IMR-90 (cell line): ENCODE measurements around the gene VPS35L. TPM values are rescaled to one million over a fixed set of nuclear protein-coding genes. Genes with fewer than 3 reads are reported as not detected.

Experiments
- ATAC-seq: fragments of 200-7000 bp; cut with Tn5 transposase; 2 replicates; pipeline ENCODE4 v1.9.1; 2020; ENCODE audit warnings: low read depth, mild to moderate bottlenecking, moderate library complexity
- BruUV-seq: library from RNA; stranded (reverse); fragments of 400-500 nt; replicated peaks from 2 replicates; lab custom pipeline; 2021; lab: Mats Ljungman, UMichigan
- CTCF ChIA-PET: fragments of 300-600 bp; formaldehyde crosslinking; extraction: SDS; loops from one replicate; lab custom pipeline; 2021; ENCODE audit warnings: antibody characterized with exemption; lab: Yijun Ruan, JAX
- POLR2A ChIA-PET: fragments of 300-600 bp; sonication (Branson Sonifier 250); formaldehyde crosslinking; loops from one replicate; lab custom pipeline; 2022; ENCODE audit warnings: antibody characterized with exemption; ENCODE audit not compliant: unreplicated experiment; lab: Charles Lee
- DNase-seq: peaks from one replicate; pipeline ENCODE4 v3.0.0; 2013
- H2AFZ ChIP-seq: replicated peaks from 2 replicates; pipeline ENCODE3; 2013; ENCODE audit warnings: low read length, mild to moderate bottlenecking; ENCODE audit not compliant: poor library complexity
- H2AK5ac ChIP-seq: 2 replicates; pipeline ENCODE4 v1.6.1; 2013; ENCODE audit warnings: low read depth, low read length, inconsistent platforms
- H2AK9ac ChIP-seq: replicated peaks from 2 replicates; pipeline ENCODE3; 2013; ENCODE audit warnings: mild to moderate bottlenecking, low read depth, low read length, moderate library complexity; ENCODE audit not compliant: poor library complexity
- H2BK120ac ChIP-seq: 2 replicates; pipeline ENCODE4 v1.6.1; 2013; ENCODE audit warnings: low read depth, low read length, inconsistent platforms
- H2BK15ac ChIP-seq: 3 replicates; pipeline ENCODE4 v1.6.1; 2013; ENCODE audit warnings: low read depth, low read length, inconsistent platforms
- H2BK20ac ChIP-seq: 2 replicates; pipeline ENCODE4 v1.6.1; 2013; ENCODE audit warnings: low read depth, mild to moderate bottlenecking, inconsistent platforms, low read length, moderate library complexity
- H2BK5ac ChIP-seq: 2 replicates; pipeline ENCODE4 v1.6.1; 2013; ENCODE audit warnings: mild to moderate bottlenecking, low read depth, low read length, inconsistent platforms; ENCODE audit not compliant: poor library complexity, severe bottlenecking
- H3K14ac ChIP-seq: replicated peaks from 2 replicates; pipeline ENCODE4 v1.6.1; 2013; ENCODE audit warnings: low read depth, low read length, inconsistent platforms
- H3K18ac ChIP-seq: 2 replicates; pipeline ENCODE4 v1.6.1; 2013; ENCODE audit warnings: low read depth, low read length, control low read depth
- H3K23ac ChIP-seq: 2 replicates; pipeline ENCODE4 v1.6.1; 2013; ENCODE audit warnings: low read depth, low read length, inconsistent platforms
- H3K27ac ChIP-seq: 2 replicates; pipeline ENCODE4 v1.5.1; 2013; ENCODE audit warnings: mild to moderate bottlenecking, control low read depth, low read length; ENCODE audit not compliant: insufficient read depth
- H3K27me3 ChIP-seq: 2 replicates; pipeline ENCODE4 v1.6.1; 2013; ENCODE audit warnings: low read length; ENCODE audit not compliant: control insufficient read depth, insufficient read depth
- H3K36me3 ChIP-seq: 2 replicates; pipeline ENCODE4 v1.6.1; 2013; ENCODE audit warnings: low read length, mixed read lengths; ENCODE audit not compliant: control insufficient read depth, insufficient read depth
- H3K4ac ChIP-seq: 2 replicates; pipeline ENCODE4 v1.6.1; 2013; ENCODE audit warnings: low read depth, low read length, inconsistent platforms
- H3K4me1 ChIP-seq: 2 replicates; pipeline ENCODE4 v1.6.1; 2013; ENCODE audit warnings: low read length, mixed read lengths; ENCODE audit not compliant: control insufficient read depth, insufficient read depth
- H3K4me2 ChIP-seq: 2 replicates; pipeline ENCODE4 v1.6.1; 2013; ENCODE audit warnings: low read depth, mild to moderate bottlenecking, control low read depth, low read length, moderate library complexity
- H3K4me3 ChIP-seq: 2 replicates; pipeline ENCODE4 v1.5.1; 2013; ENCODE audit warnings: low read depth, mild to moderate bottlenecking, control low read depth, low read length, moderate library complexity; ENCODE audit not compliant: insufficient read depth
- H3K56ac ChIP-seq: 2 replicates; pipeline ENCODE4 v1.6.1; 2013; ENCODE audit warnings: low read length, inconsistent platforms; ENCODE audit not compliant: insufficient read depth; ENCODE audit errors: extremely low read depth
- H3K79me1 ChIP-seq, 2 experiments: 2 replicates each; pipeline ENCODE4 v1.6.1; 2013; ENCODE audit warnings: low read length in 2 of 2, inconsistent platforms in 1 of 2, low read depth in 1 of 2
- H3K9ac ChIP-seq: 2 replicates; pipeline ENCODE4 v1.6.1; 2013; ENCODE audit warnings: low read depth, low read length, control low read depth
- H3K9me1 ChIP-seq: 2 replicates; pipeline ENCODE4 v1.6.1; 2013; ENCODE audit warnings: low read length, inconsistent platforms; ENCODE audit not compliant: insufficient read depth
- H3K9me3 ChIP-seq: 2 replicates; pipeline ENCODE4 v1.6.1; 2013; ENCODE audit warnings: low read length; ENCODE audit not compliant: control insufficient read depth, insufficient read depth
- H4K20me1 ChIP-seq: 2 replicates; pipeline ENCODE4 v1.6.1; 2013; ENCODE audit warnings: low read length, inconsistent platforms; ENCODE audit not compliant: insufficient read depth
- H4K5ac ChIP-seq: 2 replicates; pipeline ENCODE4 v1.6.1; 2013; ENCODE audit warnings: mild to moderate bottlenecking, low read depth, low read length, control low read depth
- H4K8ac ChIP-seq, 2 experiments: 2 replicates each; pipeline ENCODE4 v1.6.1; 2013; ENCODE audit warnings: low read depth in 2 of 2, low read length in 2 of 2, control low read depth in 1 of 2, inconsistent platforms in 1 of 2
- H4K91ac ChIP-seq: 2 replicates; pipeline ENCODE4 v1.6.1; 2013; ENCODE audit warnings: low read depth, low read length, inconsistent platforms; ENCODE audit not compliant: insufficient read depth
- BHLHE40 ChIP-seq: fragments of 150-350 bp; IDR thresholded peaks from 2 replicates; pipeline ENCODE4 v1.6.1; 2016; ENCODE audit warnings: mild to moderate bottlenecking, low read depth, low read length
- CEBPB ChIP-seq: IDR thresholded peaks from 2 replicates; pipeline ENCODE4 v1.6.1; 2012; ENCODE audit warnings: low read depth, low read length, improper control_type of control experiment
- CHD1 ChIP-seq: IDR thresholded peaks from 2 replicates; pipeline ENCODE4 v1.6.1; 2012; ENCODE audit warnings: low read depth, low read length, improper control_type of control experiment
- FOS ChIP-seq: fragments of 150-350 bp; IDR thresholded peaks from 2 replicates; pipeline ENCODE4 v1.6.1; 2016; ENCODE audit warnings: low read depth, low read length
- MAFK ChIP-seq: IDR thresholded peaks from 2 replicates; pipeline ENCODE4 v1.6.1; 2012; ENCODE audit warnings: low read depth, low read length, improper control_type of control experiment
- MAZ ChIP-seq: IDR thresholded peaks from 2 replicates; pipeline ENCODE4 v1.6.1; 2012; ENCODE audit warnings: low read depth, mild to moderate bottlenecking, low read length, improper control_type of control experiment, moderate library complexity, borderline replicate concordance
- MXI1 ChIP-seq: IDR thresholded peaks from 2 replicates; pipeline ENCODE4 v1.6.1; 2012; ENCODE audit warnings: low read depth, mild to moderate bottlenecking, low read length, moderate library complexity, borderline replicate concordance
- NFE2L2 ChIP-seq: fragments of 150-350 bp; IDR thresholded peaks from 2 replicates; pipeline ENCODE4 v1.6.1; 2016; ENCODE audit warnings: low read depth, mild to moderate bottlenecking, low read length
- POLR2A ChIP-seq: IDR thresholded peaks from 2 replicates; pipeline ENCODE4 v1.6.1; 2012; ENCODE audit warnings: mild to moderate bottlenecking, low read depth, low read length
- RAD21 ChIP-seq: IDR thresholded peaks from 2 replicates; pipeline ENCODE4 v1.6.1; 2012; ENCODE audit warnings: low read length, improper control_type of control experiment
- RCOR1 ChIP-seq: IDR thresholded peaks from 2 replicates; pipeline ENCODE4 v1.6.1; 2012; ENCODE audit warnings: mild to moderate bottlenecking, low read length, improper control_type of control experiment; ENCODE audit not compliant: insufficient replicate concordance
- RFX5 ChIP-seq: IDR thresholded peaks from 2 replicates; pipeline ENCODE4 v1.8.0; 2012; ENCODE audit warnings: low read depth, mild to moderate bottlenecking, low read length, moderate library complexity
- SMC3 ChIP-seq: fragments of 150-350 bp; IDR thresholded peaks from 2 replicates; pipeline ENCODE4 v1.6.1; 2016; ENCODE audit warnings: low read depth, mild to moderate bottlenecking, antibody characterized with exemption, low read length, moderate library complexity
- USF2 ChIP-seq: fragments of 150-350 bp; IDR thresholded peaks from 2 replicates; pipeline ENCODE4 v1.6.1; 2017; ENCODE audit warnings: mild to moderate bottlenecking, antibody characterized with exemption, low read length, low read depth
- WGBS, 2 experiments: methylation state at CpG; one replicate each; pipeline versions ENCODE4 v1.1.5 to v1.1.7; 2013; ENCODE audit warnings: missing lambda C conversion rate in 2 of 2; ENCODE audit not compliant: insufficient read length in 1 of 2; ENCODE audit errors: extremely low coverage in 2 of 2; 5-methylcytosine and 5-hydroxymethylcytosine counted together
- dilution Hi-C: fragments of 300-500 bp; cut with HindIII; formaldehyde crosslinking; loops from one replicate; pipeline ENCODE4 v1.14.3; 2018; ENCODE audit warnings: low sequenced_read_pairs; ENCODE audit not compliant: unreplicated experiment
- in situ Hi-C: fragments of 300-500 bp; cut with MboI; formaldehyde crosslinking; loops from 3 replicates; pipeline ENCODE4 v1.14.3; 2019; ENCODE audit warnings: low sequenced_read_pairs, inconsistent platforms, mixed read lengths
- intact Hi-C: fragments of 100-400 bp; cut with micrococcal nuclease; formaldehyde crosslinking; loops from 2 replicates; pipeline ENCODE4 v1.10.0; 2022
- polyA plus RNA-seq, 3 experiments: library from polyadenylated mRNA; depleted of rRNA; stranded (reverse); fragments of >200 nt; gene quantifications; 2 replicates each; pipeline ENCODE4 v1.2.3, GENCODE V29; 2012; ENCODE audit warnings: low replicate concordance in 1 of 3
- total RNA-seq: library from RNA; depleted of rRNA; stranded (reverse); fragments of >200 nt; gene quantifications from 2 replicates; pipeline ENCODE4 v1.2.3, GENCODE V29; 2012
- TF ChIP-seq, protein P1 (sequence below): conservative IDR thresholded peaks from 2 replicates; pipeline ENCODE4 v1.5.1; 2012; ENCODE audit warnings: mild to moderate bottlenecking, low read depth, low read length, improper control_type of control experiment
- TF ChIP-seq, protein P2 (sequence below): fragments of 150-350 bp; IDR thresholded peaks from 2 replicates; pipeline ENCODE4 v1.6.1; 2016; ENCODE audit warnings: low read depth, mild to moderate bottlenecking, low read length, moderate library complexity, borderline replicate concordance

The VPS35L gene
- total and polyA plus RNA-seq, 2 of the 4 experiments (the other 2 are of a cell fraction): 28.0 to 40.1 TPM

DNA sequence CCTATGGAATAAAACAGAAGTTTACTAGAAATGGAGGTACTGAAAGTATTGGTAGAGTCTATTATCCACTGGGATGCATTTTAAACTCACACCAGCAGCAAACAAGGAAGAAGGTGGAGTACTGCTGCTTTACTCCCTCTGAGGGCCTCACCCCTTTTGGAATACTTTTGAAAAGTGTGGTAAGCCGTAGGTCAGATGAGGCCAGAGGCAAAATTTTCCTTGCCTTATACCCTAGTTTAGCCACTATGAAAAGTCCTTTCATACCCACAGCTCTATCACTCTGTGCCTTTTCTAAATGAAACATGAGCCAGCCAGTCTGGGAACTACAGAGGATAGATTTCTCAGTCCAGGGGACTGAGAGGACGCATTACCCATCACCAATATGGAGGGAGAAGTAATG, 47.6 kb upstream of the VPS35L start:
- Histone ChIP-seq H3K4me2 (no peak overlapping the region), H3K36me3 (peaks cover 27% of the 10 kb centered on the region), H3K27ac (no peak overlapping the region), H3K9me3 (no peaks in the 10 kb centered on the region), H3K79me1 (peaks cover 0 to 10% of the 10 kb centered on the region in 2 experiments; a peak in 2 of 4 replicates), H2BK5ac (no peak overlapping the region), H3K23ac (no peak overlapping the region), H4K5ac (no peak overlapping the region), H3K27me3 (no peaks in the 10 kb centered on the region), H3K56ac (no peak overlapping the region), H3K9me1 (no peaks in the 10 kb centered on the region), H3K4me1 (no peaks in the 10 kb centered on the region), H3K4me3 (no peak overlapping the region), H3K9ac (no peak overlapping the region), H2BK15ac (no peak overlapping the region), H3K14ac (no peak overlapping the region), H4K20me1 (no peaks in the 10 kb centered on the region), H2AFZ (no peak overlapping the region), H3K18ac (no peak overlapping the region), H2AK9ac (no peak overlapping the region), H4K8ac (no peak overlapping the region), H2BK20ac (no peak overlapping the region), H2AK5ac (no peak overlapping the region), H4K91ac (no peak overlapping the region), H2BK120ac (no peak overlapping the region), H3K4ac (no peak overlapping the region)
- BruUV-seq: no TSS peak
- CTCF ChIA-PET: no interaction called here
- intact Hi-C loops: no loop called here
- in situ Hi-C loops: no loop called here
- dilution Hi-C loops: no loop called here
- ATAC-seq (no peak), DNase-seq (no peak)
- WGBS, 2 experiments: no CpG with 5 or more reads among the region's 2 CpGs
- POLR2A ChIA-PET: no interaction called here
- no peak for TF ChIP-seq RFX5
- TF ChIP-seq, protein P1, sequence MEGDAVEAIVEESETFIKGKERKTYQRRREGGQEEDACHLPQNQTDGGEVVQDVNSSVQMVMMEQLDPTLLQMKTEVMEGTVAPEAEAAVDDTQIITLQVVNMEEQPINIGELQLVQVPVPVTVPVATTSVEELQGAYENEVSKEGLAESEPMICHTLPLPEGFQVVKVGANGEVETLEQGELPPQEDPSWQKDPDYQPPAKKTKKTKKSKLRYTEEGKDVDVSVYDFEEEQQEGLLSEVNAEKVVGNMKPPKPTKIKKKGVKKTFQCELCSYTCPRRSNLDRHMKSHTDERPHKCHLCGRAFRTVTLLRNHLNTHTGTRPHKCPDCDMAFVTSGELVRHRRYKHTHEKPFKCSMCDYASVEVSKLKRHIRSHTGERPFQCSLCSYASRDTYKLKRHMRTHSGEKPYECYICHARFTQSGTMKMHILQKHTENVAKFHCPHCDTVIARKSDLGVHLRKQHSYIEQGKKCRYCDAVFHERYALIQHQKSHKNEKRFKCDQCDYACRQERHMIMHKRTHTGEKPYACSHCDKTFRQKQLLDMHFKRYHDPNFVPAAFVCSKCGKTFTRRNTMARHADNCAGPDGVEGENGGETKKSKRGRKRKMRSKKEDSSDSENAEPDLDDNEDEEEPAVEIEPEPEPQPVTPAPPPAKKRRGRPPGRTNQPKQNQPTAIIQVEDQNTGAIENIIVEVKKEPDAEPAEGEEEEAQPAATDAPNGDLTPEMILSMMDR: no peak
- no peak for TF ChIP-seq NFE2L2
- TF ChIP-seq BHLHE40: no peak
- TF ChIP-seq FOS: no peak
- TF ChIP-seq RCOR1: no peak
- TF ChIP-seq POLR2A: no peak
- no peak for TF ChIP-seq RAD21
- no peak for TF ChIP-seq CEBPB
- no peak for TF ChIP-seq USF2
- TF ChIP-seq SMC3: no peak
- no peak for TF ChIP-seq MAZ
- TF ChIP-seq, protein P2, sequence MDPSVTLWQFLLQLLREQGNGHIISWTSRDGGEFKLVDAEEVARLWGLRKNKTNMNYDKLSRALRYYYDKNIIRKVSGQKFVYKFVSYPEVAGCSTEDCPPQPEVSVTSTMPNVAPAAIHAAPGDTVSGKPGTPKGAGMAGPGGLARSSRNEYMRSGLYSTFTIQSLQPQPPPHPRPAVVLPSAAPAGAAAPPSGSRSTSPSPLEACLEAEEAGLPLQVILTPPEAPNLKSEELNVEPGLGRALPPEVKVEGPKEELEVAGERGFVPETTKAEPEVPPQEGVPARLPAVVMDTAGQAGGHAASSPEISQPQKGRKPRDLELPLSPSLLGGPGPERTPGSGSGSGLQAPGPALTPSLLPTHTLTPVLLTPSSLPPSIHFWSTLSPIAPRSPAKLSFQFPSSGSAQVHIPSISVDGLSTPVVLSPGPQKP: no peak
- no peak for TF ChIP-seq MXI1
- no peak for TF ChIP-seq MAFK
- no peak for TF ChIP-seq CHD1
